Stimulated activated CD4-positive, alpha-beta T cell treated with anti-CD3 and anti-CD28 coated beads, Interleukin-2, amount 100 ng/mL, for 48 hours (primary cell): ENCODE results near the gene GPR82.
"Not testable (repeated sequence)": the region's sequence is repeated elsewhere in the genome, so short reads cannot be mapped to it uniquely, and the experiment has no call there.

Experiments used
- DNase-seq, 2 donors: peaks; one replicate each; pipeline ENCODE4 v3.0.0-alpha.2; 2020

GPR82 gene, protein sequence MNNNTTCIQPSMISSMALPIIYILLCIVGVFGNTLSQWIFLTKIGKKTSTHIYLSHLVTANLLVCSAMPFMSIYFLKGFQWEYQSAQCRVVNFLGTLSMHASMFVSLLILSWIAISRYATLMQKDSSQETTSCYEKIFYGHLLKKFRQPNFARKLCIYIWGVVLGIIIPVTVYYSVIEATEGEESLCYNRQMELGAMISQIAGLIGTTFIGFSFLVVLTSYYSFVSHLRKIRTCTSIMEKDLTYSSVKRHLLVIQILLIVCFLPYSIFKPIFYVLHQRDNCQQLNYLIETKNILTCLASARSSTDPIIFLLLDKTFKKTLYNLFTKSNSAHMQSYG

DNA sequence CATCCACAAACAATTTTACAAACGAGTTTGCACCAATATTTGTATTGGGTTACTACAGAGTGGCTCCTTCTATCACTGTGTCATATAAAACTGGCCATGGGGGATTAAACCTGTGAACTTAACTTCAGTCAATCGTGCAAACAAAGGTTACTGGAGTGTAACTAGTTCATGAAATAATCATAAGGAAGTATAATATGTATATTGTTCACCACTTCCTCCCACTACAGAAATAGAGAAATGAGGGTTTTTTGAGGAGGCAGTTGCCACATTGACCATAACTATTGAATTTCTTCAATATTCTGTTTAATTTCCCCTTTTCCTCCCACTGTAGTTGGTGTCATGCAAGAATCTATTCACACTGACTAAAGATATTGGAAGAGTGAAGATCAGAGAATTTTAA, at the start of gene GPR82:
GPR82 (plus strand) TSS at position 356 of the 400 bp plus-strand sequence. CDS start 2,846 bp downstream, outside the sequence.
- no peak for DNase-seq

DNA sequence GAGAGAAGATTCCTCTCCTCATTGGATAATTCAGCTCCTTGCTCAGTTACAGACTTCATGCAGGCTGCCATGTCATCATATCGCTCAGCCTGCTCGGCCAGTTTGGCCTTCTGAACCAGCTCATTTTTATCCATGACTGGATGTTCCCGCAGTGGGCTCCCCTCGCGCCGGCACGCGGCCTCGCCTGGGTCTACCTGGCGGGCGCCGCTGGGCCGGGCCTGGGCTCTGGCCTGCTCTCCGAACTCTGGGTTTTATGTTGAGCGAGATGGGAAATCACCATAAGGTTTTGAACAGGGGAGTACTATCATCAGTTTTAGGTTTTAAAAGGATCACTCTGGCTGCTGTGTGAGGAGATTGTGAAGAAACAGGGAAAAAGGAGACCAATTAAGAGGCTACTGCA, 47.6 kb upstream of the GPR82 start:
- DNase-seq: not testable (repeated sequence)

DNA sequence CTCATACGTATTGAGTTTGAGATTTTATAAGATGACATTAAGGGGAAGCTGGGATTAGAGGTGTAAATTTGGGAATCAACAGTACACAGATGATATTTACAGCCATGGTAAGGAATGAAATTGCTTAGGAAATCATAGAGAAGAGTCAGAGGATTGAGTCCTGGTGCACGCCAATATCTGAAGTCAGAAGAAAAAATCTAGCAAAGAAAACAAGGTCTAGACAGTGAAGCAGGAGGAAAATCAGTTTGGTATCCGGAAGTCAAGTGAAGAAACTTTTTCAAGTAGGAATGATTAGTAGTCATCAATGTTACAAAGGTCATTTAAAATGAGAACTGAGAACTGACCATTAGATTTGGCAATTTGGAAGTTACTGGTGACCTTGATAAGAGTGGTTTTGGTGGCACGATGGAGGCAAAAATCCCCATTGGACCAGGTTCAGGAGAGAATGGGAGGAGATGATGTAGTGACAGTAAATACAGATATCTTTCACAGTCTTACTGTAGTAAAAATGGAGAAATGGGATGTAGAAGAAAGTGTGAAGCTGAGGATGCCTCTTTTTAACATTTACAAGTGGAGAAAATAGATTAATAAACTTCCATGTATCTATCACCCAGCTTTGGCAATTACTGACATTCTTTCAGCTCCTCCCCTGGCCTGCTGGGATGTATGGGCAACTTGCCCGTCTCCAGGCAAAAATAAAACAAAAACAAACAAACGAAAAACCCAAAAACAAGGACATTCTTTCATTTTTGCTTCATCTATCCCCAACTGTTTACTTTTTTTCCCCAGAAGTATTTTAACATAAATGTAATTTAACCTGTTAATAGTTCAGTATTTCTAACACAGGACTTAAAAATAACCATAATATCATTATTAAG, 46.6 kb upstream of the GPR82 start:
- DNase-seq: no peak

DNA sequence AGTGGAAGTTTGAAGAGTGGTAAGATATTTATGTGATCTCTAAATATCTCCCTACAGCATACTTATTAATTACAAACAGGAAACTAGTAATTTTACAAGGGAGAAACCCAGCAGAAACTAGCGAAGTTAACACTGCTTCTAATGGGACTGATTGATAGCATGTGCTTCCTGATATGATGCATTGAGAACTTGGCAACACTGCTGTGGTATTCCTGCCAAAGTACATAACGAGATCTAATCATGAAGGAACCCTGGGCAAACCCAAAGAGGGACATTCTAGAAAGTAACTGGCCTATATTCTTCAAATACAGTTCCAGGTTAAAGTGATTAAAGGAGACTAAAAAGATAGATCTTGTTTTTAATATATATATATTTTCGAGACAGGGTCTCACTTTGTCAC, 39.8 kb upstream of the GPR82 start:
- DNase-seq: no peak

DNA sequence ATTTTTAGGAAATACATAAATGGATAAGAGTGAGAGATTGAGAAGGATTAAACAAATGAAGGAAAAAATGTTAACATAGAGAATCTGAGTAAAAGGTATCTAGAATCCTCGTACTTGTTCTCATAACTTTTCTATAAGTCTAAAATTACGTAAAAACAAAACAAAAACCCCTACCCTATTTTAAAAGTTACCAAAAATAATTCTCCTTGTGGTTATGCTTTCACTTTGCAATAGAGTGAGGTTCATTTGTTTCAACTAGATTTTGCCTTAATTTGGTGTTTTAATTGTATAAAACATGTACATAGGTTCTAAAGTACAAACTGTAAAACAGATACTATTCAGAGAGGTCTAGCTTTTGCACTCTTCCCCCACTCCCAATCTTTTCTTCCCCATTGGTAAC, 39.0 kb upstream of the GPR82 start:
- no peak for DNase-seq

DNA sequence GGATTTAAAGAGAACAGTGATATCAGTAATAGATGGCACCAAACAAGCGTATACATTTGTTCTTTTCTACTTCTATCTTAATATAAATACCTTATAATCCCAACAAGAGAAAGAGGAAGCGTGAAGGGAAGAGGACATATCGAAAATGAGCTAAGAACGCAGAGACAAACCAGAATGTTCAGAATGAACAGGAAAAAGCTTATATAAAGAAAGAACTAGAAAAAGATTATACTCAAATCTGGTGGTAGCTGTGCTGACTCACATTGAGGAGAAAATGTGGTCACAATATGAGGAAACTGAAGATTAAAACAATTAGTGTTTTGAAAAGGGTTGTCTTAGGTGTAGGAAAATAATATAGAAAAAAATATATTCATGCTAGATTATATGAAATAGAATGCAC, 37.2 kb upstream of the GPR82 start:
- DNase-seq: no peak

DNA sequence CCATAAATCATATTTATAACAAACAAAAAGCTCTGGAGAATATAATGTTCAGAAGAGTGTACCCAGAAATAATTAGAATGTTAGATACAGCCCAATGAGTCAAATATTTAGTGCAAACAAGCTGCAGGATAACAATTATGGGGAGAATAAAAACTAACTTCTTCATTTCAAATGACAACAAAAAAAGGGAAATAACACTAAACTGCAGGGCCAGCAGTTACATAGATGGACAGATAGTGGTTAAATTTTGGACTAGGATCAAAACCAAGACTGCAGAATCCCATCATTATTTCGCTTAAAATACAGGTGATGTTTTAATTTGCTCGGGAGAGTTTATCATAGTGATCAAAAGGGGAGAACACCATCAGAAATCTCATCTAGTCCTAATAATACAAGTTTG, 35.8 kb upstream of the GPR82 start:
- DNase-seq: no peak

DNA sequence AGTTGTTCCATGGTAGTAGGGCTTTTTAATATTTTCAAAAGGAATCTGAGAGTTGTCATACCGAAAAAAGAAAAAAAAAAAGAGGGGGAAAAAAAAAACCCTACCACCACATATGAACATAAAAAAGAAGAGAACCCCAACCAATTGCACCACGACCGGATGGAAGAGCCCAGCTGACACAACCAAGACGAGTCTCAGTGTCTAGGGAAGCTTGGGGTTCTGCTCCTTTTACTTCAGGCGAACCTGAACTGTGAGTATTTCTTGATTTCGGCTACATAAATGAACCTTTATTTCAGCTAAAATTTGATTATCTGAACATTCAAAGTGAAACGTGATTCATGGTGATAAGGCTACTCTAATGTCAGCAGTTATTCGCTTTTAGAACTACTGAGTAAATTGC, 35.1 kb upstream of the GPR82 start, which contains the start of gene GPR34:
GPR34 (plus strand) TSS at position 139 of the 400 bp plus-strand sequence. CDS start 6,661 bp downstream, outside the sequence.
- DNase-seq: no peak

DNA sequence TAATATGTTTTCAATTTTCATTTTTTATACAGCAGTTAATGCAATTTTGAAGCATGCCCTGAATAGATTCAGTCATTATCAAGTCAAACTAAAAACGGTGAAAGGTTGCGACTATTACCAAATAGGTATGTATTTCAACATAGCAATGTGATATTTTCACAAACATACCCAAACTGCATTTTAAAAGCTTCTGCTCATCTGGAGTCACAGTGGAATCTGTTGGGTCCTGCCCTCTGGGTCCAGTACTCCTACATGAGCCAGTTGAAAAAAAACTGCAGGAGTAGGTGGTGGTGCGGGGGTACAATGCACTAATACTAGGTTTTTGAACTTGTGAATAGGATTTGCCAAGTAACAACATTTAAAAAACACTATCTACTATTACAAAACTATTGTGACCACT, 34.3 kb upstream of the GPR82 start:
- DNase-seq: no peak

DNA sequence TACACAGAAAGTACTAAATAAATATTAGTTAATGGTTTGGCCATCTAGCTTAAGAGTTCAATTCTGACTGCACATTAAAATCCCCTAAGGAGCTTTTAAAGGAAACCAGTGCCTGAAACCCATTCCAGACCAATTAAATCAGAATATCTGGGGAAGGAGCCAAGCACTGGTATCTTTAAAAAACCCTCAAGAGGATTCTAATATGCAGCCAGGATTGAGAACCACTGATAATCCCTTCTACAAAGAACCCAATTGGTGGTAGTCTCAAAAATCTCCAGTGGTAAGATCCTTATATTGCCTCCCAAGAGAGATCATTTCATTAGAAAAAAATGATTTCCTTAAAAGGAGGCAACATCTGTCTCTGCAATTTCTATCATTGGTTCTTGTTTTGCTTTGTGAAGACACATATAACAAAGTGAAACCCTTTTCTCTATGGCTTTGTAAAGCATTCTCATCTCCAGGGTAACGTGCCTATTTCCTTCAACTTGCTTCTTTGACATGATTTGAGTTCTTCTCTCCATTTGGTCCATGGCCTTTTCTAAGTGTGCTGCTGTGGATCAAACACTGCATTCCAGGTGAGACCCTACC, 31.7 kb upstream of the GPR82 start:
- no peak for DNase-seq

DNA sequence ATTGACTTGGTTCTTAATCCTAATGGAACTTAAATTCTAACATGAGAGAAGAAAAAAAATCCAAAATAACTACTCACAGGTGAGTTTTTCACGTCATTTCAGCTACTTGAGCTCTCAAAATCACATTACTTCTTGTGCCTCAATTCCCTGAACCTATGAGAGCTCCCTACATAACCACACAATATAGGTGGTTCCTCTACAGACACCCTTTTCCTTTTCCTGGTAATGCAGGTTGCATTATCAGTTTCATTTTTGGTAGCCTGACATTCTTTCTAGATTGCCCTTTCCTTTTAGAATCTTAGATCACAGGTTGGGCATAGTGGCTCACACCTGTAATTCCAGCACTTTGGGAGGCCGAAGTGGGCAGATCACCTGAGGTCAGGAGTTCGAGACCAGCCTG, 31.0 kb upstream of the GPR82 start:
- no peak for DNase-seq

DNA sequence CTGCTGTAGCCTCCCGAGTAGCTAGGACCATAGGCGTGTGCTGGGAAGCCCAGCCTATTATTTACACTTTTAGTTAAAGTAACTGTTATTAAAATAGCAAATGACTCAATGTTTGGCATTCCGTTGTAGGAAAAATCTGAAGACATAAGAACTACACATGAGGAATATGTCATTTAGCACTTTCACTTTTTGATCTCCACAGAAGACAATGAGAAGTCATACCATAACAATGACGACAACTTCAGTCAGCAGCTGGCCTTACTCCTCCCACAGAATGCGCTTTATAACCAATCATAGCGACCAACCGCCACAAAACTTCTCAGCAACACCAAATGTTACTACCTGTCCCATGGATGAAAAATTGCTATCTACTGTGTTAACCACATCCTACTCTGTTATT, 28.6 kb upstream of the GPR82 start:
- no peak for DNase-seq

DNA sequence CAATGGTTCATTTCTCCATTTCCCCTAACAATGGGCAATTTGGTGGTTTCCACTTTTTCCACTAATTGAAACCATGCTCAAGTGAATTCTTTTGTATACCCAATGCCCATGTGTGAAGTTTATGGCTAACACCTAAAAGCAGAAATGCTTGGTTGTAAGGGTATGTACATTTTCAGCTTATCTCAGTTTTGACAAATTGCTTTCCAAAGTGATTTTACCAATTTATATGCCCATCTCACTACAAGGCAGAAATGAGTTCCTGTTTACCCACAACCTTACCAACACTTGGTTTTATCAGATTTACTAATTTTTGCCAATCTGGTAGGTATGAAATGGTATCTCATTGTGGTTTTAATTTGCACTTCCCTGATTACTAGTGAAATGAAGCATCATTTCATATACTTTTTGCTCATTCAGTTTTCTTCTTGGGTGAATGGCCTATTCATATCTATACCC, 20.4 kb upstream of the GPR82 start:
- DNase-seq: no peak

DNA sequence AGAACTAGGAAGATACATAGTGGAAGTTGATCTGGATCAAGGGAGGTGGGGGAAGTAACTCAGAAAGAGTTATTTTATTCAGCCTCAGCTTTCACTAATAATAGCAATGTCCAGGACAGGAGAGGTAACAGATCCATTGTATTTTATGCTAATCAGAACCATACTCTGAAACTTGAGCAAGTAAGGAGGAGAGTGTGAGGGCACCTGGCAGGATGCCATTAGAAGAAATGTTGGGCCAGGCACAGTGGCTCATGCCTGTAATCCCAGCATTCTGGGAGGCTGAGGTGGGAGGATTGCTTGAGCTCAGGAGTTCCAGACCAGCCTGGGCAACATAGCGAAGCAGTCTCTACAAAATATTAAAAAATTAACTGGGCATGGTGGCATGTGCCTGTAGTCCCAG, 18.9 kb upstream of the GPR82 start:
- no peak for DNase-seq

DNA sequence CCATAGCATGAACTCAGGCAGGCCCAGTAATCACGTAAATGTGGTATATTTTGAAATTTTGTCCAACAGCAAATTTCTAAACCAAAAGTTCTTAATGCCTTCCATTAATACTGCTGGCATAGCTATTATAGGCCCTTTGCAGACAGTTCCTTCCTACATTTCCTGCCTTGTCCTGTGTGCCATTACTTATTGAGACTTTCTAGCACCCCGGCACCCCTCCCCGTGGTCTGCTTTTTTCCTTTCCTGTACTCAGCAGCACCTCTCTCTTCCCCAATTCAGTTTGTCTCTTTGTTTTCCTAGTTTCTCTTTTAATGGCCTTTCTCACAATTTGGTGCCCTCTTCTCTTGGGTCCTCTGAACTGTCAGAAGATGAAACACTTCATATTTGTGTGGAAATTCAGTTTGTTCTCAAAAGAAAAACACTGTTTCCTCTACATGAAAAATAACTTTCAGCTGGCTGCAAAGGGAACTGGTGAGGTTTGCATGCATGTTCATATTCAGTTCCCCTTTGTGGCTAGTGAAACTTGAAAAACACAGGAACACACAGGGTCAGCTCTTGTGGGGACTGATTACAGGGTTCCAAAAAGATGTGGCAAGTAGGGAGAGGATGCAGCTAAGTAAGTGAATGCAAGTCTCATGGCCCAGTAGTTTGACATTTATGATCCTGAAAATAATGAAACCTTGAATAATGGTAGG, 18.2 kb upstream of the GPR82 start:
- no peak for DNase-seq

DNA sequence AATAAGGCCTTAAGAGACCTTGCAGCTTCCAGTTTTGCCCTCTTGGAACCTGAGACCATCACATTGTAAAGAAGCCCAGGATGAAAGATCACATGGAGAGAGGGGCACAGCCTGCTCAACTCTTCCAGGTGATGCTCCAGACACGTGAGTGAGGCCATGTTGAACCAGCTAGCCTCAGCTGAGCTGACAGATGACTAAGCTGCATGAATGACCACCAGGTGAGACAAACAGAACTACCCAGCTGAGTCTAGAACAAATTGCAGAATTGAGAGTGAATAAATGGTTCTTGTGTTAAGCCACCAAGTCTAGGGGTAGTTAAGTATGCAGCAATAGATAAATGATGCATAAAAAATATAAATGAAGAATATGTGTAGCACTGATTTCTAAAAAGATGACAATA, 16.8 kb upstream of the GPR82 start:
- DNase-seq: no peak

DNA sequence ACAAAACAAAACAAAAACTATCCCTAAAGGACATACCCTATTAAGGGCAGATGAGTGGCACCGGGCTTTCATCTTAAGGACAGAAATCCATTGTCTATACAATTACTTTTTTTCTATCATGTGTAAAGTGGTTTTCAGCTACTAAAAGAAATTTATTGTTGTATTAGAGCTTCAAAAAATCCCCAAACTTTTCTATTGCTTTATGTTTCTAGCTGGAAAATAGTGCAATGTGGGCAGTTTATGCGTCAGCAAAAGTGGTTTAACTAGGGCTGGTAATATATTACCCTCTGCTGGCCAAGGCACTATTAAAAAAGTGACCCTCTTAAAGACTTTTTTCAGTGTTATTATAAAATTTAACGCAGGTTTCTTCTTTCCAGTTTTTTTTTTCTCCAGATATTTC, 15.5 kb upstream of the GPR82 start:
- DNase-seq: no peak

DNA sequence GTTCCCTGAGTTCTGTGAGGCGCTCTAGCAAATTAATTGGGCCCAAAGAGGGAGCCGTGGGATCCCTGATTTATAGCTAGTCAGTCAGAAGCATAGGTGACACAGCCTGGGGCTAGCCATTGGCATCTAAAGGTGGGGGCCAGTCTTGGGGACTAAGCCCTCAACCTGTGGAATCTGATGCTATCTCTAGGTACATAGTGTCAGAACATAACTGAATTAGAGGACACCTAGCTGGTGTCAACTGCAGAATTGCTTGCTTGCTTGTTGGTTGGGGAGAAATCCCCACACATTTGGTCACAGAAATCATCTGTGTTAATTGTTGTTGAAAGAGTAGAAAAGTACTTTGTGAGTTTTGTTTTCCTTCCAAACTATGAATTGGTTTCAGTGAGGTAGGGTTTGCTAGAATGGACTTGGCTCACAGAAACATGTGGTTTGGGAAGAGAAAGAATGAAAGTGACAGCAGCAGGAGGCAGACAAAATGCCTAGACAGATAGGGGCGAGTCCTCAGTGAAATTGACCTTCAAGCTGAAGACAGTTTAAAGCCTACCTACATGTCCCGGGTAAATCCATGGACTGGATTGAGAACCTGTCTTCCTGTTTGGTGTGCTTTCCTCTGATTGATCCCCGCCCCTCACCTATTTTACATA, 12.8 kb upstream of the GPR82 start:
- no peak for DNase-seq

DNA sequence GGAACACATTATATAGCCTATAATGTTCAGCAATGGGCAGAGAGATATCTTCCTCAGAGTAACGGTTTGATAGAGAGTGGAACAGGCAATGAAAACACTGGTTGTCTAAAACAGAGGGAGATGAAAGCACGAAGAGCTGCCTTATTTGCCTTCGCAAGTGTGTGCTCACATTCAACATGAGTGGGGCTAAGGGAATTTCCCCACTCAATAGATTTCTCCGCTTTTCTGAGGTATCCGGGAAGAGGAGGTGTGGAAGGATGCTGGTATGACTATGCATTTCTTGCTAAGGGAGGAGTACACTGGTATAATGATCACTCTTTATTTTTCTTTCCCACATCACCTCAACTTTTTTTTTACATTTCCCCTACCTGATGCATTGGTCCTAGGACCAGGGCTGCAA, 7.8 kb upstream of the GPR82 start:
- DNase-seq: no peak

DNA sequence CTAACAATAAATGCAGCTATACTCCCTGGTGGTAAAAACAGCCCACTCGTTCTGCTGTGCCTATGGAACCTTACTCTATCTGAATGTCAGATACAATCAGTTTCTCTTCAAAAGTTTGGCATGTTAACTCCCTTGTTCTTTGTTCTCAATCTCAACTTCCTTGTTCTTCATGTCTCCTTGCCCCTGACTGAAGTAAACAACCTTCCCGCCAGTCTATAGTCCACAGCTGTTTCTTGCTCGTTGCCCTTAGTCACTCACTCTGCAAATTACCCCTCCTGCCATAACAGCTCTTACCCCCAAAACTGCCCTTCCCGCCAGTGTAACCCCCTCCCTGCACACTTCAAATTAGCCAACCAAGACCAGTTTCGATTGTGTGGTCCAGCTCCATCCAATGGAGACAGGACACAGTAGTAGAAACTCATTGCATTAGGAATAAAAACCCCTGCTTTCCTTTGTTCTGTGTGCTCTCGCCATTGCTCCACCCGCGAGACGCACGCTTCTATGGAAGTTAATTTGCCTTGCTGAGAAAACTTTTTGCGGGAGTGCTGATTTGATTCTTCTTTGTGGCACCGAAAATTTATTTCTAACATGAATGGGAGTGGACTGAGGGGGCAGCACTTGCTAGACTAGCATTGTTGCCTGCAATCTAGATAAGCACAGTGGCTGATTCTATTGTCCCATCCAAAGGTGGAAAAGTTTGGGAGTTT, 7.1 kb upstream of the GPR82 start:
- DNase-seq: no peak

DNA sequence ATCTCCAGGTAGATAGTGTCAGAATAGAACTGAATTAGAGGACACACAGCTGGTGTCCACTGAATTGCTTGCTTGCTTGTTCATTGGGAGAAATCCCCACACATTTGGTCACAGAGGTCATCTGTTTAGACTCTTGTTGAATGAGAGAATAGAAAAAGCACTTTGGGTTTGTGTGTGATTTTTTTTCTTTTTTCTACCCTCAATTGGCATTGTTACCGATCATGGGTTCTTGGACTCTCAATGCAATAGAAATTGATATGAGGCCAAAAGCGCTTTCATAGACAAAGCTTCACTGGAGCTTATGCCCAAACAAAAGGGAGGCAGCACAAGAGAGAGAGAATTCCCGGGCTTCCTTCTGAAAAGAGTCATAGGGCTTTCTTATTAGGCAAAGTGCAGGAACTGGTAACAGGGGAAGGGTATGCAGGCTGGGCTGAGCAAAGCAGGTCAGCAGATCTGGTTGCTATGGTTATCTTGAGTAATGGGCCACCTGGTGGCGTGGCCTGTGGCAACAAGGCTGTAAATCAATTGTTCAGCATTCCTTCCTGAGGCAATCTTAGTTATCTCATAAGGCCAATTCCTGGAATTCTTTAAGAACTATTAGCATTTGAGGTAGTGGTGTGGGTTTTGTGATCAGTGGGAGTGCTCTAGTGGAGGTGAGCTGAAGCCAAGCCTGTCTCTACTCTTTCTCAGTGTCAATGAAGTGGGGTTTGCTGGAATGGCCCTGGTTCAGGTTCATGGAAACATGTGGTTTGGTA, 5.3 kb upstream of the GPR82 start:
- DNase-seq: no peak
